Esophagus squamous epithelium (tissue), 4 donors: ENCODE results near the gene ZNF783.

Experiments used
- POLR2A ChIP-seq, 4 donors: fragments of 450-650 bp; IDR thresholded peaks; one replicate each; pipeline ENCODE4 v1.6.1; 2017; ENCODE audit warnings: antibody characterized with exemption in 4 of 4, mild to moderate bottlenecking in 4 of 4, moderate library complexity in 3 of 4
- TF ChIP-seq, protein P1 (sequence below), 6 experiments: fragments of 450-650 bp in 4 of 6; fragments of 200-600 bp in 2 of 6; sonication (generic) in 2 of 6; IDR thresholded peaks; one replicate each; pipeline ENCODE4 v1.5.1; 2016 to 2019; ENCODE audit warnings: antibody characterized with exemption in 6 of 6, mild to moderate bottlenecking in 4 of 6, moderate library complexity in 4 of 6

DNA sequence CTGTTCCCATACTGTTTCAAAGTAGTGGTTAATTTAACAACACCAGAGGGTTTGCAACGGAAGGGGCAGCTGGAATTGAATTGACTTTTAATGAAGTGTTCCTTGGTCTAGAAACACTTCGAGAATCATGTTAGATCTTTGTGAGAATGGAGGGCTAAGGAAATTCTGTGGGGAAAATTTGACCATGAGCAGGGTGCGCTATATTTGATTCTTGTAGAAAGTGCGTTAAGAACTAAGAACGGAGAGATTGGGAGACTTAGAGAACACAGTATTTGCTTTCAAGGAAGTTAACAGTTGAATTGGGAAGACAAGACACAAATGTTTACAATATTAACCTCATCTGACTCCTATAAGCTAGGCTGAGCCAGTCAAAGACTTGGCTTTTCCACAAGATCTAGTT, 21.4 kb upstream of the ZNF783 start:
- TF ChIP-seq, protein P1, sequence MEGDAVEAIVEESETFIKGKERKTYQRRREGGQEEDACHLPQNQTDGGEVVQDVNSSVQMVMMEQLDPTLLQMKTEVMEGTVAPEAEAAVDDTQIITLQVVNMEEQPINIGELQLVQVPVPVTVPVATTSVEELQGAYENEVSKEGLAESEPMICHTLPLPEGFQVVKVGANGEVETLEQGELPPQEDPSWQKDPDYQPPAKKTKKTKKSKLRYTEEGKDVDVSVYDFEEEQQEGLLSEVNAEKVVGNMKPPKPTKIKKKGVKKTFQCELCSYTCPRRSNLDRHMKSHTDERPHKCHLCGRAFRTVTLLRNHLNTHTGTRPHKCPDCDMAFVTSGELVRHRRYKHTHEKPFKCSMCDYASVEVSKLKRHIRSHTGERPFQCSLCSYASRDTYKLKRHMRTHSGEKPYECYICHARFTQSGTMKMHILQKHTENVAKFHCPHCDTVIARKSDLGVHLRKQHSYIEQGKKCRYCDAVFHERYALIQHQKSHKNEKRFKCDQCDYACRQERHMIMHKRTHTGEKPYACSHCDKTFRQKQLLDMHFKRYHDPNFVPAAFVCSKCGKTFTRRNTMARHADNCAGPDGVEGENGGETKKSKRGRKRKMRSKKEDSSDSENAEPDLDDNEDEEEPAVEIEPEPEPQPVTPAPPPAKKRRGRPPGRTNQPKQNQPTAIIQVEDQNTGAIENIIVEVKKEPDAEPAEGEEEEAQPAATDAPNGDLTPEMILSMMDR (IDR thresholded peaks at IDR 0.05): no peak
- TF ChIP-seq POLR2A (IDR thresholded peaks at IDR 0.05): no peak
